Measurements from ENCODE around the gene AFF1.

DNA sequence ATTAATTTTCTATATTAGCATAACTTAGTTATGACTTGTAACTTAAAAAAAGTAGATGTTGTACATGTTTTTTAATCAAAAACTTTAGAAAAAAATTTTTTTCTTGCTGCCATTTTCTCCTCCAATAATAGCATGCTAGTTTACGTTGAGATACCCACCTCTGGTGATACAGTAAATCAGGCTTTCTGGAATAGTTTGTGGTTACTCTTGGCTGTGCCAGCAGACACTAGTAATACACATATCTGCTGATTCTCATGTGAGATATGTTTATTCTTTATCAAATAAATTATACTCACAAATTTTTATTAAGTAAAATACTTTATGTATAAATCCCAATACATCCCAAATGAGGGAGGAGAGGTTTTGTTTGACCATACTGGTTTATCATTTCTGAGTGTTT is 168.3 kb downstream of the AFF1 start:
- TF ChIP-seq, protein P1, sequence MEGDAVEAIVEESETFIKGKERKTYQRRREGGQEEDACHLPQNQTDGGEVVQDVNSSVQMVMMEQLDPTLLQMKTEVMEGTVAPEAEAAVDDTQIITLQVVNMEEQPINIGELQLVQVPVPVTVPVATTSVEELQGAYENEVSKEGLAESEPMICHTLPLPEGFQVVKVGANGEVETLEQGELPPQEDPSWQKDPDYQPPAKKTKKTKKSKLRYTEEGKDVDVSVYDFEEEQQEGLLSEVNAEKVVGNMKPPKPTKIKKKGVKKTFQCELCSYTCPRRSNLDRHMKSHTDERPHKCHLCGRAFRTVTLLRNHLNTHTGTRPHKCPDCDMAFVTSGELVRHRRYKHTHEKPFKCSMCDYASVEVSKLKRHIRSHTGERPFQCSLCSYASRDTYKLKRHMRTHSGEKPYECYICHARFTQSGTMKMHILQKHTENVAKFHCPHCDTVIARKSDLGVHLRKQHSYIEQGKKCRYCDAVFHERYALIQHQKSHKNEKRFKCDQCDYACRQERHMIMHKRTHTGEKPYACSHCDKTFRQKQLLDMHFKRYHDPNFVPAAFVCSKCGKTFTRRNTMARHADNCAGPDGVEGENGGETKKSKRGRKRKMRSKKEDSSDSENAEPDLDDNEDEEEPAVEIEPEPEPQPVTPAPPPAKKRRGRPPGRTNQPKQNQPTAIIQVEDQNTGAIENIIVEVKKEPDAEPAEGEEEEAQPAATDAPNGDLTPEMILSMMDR (IDR thresholded peaks at IDR 0.05): no peak
- TF ChIP-seq POLR2A (IDR thresholded peaks at IDR 0.05): no peak
